Measurements from ENCODE around the gene CARD11. TPM values are rescaled to one million over a fixed set of nuclear protein-coding genes. Genes with fewer than 3 reads are reported as not detected.
A peak's percentile ranks its signal among the peaks of the same experiment; 100 is the strongest.

CARD11 gene
- total RNA-seq, 1 experiment from 2014 or later, result 0.82 TPM

GRCh38 chr7:2918406-2918805, 125.3 kb downstream of the CARD11 start:
- H3K27ac ChIP-seq (ENCODE audit: low read length), result no peak overlapping the region
- H3K4me3 ChIP-seq (ENCODE audit: low read depth in 2 of 2, low read length in 2 of 2), result no peak overlapping the region
- intact Hi-C loops (cut with micrococcal nuclease; ENCODE audit: unreplicated experiment), result no loop called here
- POLR2A ChIA-PET, result no interaction called here
- no peaks in the 10 kb centered on the region for H3K36me3 ChIP-seq (ENCODE audit: control insufficient read depth, insufficient read depth, low read length)
- ATAC-seq (no peak), DNase-seq (ENCODE audit: low read depth, low spot score) (no peak)
- H3K4me1 ChIP-seq (ENCODE audit: control insufficient read depth, insufficient read depth, low read length), result peaks cover 14% of the 10 kb centered on the region
- CTCF ChIA-PET, result no interaction called here
- peaks cover 7% of the 10 kb centered on the region; the same call in 1 of the 2 replicates for H3K27me3 ChIP-seq (ENCODE audit: control insufficient read depth, insufficient read depth, low read length)
- TF ChIP-seq CTCF (IDR thresholded peaks at IDR 0.05) (no peak), REST (IDR thresholded peaks at IDR 0.05; ENCODE audit: insufficient read depth in 1 of 2, low read depth in 2 of 2, low read length in 1 of 2) (no peak), SIN3A (IDR thresholded peaks at IDR 0.05; ENCODE audit: borderline replicate concordance, insufficient read depth, low read depth, low read length) (no peak), TCF7L2 (IDR thresholded peaks at IDR 0.05; ENCODE audit: low read depth, low read length) (no peak), POLR2AphosphoS5 (IDR thresholded peaks at IDR 0.05; ENCODE audit: low read depth, low read length) (no peak)
- in situ Hi-C loops (cut with HindIII; ENCODE audit: low pct_unique_long_range_greater_than_20kb, low sequenced_read_pairs), result no loop called here
- no peaks in the 10 kb centered on the region for H3K9me3 ChIP-seq (ENCODE audit: control insufficient read depth, insufficient read depth, low read depth, low read length)
- BruUV-seq (replicated peaks), result no TSS peak

DNA sequence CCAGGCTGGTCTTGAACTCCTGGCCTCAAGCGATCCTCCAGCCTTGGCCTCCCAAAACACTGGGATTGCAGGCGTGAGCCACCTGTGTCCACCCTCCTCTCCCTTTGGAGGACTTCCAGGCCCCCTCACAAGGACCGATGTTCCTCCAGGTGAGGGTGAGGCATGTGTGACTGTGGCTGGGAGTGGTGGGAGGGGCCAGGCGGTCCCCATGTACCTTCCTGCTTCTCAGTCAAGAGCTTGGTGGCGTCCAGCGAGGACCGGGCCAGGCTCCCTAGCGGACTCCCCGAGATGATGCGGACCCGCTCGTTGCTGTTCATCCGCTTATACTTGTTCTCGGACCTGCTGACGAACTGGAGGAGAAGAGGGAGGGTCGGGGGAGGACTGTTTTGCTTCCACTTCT, 128.6 kb downstream of the CARD11 start:
- peaks cover 4% of the 10 kb centered on the region; the same call in 1 of the 2 replicates for H3K27me3 ChIP-seq (ENCODE audit: control insufficient read depth, insufficient read depth, low read length)
- intact Hi-C loops (cut with micrococcal nuclease; ENCODE audit: unreplicated experiment) (no loop called here), in situ Hi-C loops (cut with HindIII; ENCODE audit: low pct_unique_long_range_greater_than_20kb, low sequenced_read_pairs) (no loop called here)
- H3K4me3 ChIP-seq (ENCODE audit: low read depth in 2 of 2, low read length in 2 of 2), result no peak overlapping the region
- H3K9me3 ChIP-seq (ENCODE audit: control insufficient read depth, insufficient read depth, low read depth, low read length), result no peaks in the 10 kb centered on the region
- no peak for DNase-seq (ENCODE audit: low read depth, low spot score)
- TF ChIP-seq SIN3A (IDR thresholded peaks at IDR 0.05; ENCODE audit: borderline replicate concordance, insufficient read depth, low read depth, low read length) (no peak), CTCF (IDR thresholded peaks at IDR 0.05) (no peak)
- H3K36me3 ChIP-seq (ENCODE audit: control insufficient read depth, insufficient read depth, low read length), result no peaks in the 10 kb centered on the region
- ATAC-seq, result peak; percentile 14; the same call in 1 of the 2 replicates
- CTCF ChIA-PET, result no interaction called here
- H3K27ac ChIP-seq (ENCODE audit: low read length), result no peak overlapping the region
- H3K4me1 ChIP-seq (ENCODE audit: control insufficient read depth, insufficient read depth, low read length), result peaks cover 5% of the 10 kb centered on the region; the same call in 1 of the 2 replicates
- POLR2A ChIA-PET, result no interaction called here
- no TSS peak for BruUV-seq (replicated peaks)
